CD4-positive, alpha-beta T cell treated with Interleukin-21 for 1 hour (primary cell): ENCODE results near the gene ELF2.
A peak's percentile ranks its signal among the peaks of the same experiment; 100 is the strongest.
"Not testable (repeated sequence)": the region's sequence is repeated elsewhere in the genome, so short reads cannot be mapped to it uniquely, and the experiment has no call there.

Experiments used
- DNase-seq: peaks from one replicate; pipeline ENCODE4 v3.0.0-alpha.2; 2020

The ELF2 gene

DNA sequence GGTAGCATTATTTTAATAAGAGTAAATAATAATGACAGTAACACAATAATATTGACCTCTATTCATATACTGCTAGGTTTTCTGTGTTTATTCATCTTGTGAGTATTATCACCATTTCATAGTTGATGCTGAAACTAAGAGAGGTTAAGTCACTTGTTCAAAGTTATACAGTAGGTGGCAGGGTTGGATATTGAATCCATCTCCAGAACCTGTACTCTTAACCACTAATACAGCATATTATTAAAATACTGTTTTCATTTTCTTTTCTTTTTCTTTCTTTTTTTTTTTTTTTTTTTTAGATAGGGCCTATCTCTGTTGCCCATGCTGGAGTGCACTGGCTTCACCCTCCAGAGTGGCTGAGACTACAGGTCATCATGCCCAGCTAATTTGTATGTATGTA, 7.1 kb upstream of the ELF2 start:
- DNase-seq, result no peak

DNA sequence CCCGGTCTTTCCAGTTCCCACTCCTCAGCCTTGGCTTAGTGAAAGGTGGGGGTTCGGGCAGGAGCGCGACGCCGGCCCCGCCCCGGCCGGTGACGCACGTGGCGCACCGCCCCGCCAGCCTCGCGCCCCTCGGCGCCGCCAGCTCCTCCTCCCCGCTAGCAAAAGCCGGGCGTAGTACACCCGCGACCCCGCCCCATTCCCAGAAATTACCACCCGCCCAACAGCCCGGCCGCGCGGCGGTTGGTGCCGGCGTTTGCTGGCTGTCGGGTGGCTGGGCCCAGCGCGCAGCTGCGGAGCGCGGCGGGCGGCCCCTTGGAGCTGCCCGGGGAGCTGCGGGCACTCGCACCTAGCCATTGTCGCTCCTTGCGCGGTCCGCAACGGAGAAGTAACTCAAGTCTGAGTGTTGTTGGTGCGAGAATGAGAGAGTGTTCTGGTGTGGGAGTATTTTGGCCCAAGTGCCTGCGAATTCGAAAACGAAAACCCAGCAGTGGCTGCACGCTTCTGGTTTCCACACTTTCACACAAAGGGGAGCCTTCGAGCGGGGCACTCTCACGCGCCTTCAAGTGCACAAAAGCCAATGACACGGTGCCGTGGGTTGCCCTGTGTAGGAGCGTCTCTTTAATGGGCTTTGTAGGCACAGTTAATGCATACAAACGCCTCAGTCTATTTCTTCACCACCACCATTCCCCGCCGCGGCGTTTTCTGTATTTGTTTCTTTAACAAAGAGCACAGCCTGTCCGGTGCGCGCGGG, 1.0 kb upstream of the ELF2 start:
- DNase-seq, result peak; percentile 95

DNA sequence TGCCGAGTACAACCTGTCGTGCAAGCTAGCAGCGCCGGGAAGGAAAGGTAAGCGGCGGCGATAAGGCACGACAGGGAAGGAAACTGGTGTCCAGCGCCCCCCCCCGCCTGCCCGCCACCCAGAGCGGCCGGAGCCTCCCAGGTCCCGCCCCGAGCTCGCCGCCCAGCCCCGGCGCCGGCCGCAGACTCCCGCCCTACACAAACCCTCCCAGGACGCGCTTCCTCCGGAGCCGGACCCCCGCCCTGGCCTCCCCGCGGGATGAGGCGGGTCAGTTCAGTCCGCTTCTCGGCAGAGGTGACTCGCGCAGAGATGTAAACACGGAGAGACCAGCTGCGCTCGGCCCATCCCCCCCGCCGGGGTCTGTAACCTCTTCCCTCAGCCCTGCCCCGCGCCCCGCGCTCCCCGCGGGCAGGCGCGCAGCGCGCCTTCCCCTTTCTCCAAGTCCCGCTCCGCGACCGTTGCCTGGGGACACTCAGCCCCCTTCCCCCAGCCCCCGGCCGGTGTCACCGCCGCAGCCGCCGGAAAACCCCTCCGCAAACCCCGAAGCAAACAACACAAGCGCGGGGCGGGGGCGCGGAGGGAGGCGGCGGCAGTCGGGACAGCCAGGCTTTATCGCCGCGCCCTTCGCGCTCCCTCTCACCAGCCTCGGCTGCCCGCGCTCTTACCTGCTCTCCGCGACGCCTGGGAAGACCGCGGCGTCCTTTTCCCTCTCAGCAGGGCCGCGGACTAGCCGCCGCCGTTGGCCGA, 543 bp downstream of the ELF2 start:
- peak; percentile 83 for DNase-seq

DNA sequence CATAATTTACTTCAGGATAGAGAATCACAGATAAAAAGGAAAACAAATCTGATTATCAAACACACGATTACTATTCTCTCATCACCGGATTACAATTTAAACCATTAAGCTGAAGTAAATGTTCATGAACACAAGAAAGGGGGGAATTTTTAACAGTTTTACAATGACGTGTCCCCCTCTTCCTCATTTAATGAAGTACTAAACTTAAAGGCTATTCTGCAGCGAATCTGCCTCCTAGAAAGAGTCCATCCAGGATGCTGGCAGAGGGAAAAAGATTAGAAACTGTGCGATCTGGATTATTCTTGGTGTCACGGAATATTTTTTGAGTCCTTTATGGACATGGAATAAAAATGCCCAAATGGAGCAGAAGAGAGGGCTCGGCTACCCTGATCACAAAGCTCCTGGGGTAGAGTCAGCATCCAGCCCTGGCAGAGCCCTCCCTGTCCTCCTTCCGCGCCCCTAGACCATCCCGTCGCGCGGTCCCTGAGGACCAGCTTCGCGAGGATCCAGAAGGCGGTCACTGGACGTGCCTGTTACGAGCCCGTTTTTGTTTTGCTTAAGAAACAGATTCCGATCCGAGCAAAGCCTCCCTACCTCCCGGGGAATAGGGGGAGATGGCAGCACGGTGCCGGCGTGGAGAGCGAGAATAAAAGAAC, 1.2 kb downstream of the ELF2 start:
- no peak for DNase-seq

DNA sequence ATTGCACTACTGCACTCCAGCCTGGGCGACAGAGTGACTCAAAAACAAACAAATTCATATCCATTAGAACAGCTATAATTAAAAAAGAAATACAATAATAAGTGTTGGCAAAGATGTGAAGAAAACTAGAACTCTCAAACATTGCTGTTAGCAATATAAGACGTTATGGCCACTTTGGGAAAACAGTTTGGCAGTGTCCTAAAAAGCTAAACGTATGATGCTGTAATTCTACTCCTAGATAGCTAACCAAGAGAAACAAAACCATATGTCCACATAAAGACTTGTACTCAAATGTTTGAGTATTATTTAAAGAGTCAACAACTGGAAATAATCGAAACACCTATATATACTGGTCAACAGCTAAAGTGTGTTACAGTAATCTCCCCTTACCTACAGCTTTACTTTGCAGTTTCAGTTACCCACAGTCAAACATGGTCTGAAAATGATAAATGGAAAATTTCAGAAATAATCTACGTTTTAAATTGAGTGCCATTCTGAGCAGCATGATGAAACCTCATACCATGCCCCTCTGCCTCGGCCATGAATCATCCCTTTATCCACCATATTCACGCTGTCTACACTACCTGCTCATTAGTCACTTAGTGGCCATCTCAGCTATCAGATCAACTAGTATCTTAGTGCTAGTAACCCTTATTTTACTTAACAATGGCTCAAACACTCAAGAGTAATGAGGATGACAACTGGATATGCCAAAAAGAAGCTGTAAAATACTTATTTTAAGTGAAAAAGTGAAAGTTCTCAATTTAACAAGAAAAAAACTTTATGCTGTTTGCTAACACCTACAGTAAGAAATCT, 4.9 kb downstream of the ELF2 start:
- no peak for DNase-seq

DNA sequence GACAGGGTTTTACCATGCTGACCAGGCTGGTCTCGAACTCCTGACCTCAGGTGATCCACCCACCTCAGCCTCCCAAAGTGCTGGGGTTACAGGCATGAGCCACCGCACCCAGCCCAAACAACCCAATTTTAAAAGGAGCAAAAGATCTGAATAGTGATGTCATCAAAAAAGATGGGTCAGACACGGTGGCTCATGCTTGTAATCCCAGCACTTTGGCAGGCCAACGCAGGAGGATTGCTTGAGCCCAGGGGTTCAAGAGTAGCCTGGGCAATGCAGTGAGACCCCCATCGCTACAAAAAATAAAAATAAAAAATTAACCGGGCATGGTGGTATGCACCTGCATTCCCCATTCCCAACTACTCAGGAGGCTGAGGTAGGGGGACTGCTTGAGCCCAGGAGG, 6.1 kb downstream of the ELF2 start:
- DNase-seq, result no peak

GRCh38 chr4:139167774-139168444, 9.1 kb downstream of the ELF2 start:
- DNase-seq, result peak; percentile 17

DNA sequence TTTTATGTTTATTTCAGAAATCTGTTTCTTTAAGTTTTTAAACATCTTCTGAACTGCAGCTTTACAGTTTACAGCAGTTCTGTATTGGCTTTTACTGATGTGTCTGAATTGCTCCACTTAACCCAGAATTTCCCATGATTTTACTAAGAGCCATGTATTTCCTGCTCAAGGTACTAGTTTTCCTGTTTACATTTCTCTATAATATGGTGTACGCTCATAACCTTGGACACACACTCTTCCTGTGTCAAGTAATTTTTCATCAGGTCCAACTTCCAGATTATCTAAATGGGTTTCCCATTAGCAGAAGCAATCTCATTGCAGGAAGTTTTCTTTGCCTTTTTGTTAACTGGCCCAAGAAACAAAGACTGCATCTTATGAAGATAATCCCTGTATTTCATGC, 12.3 kb downstream of the ELF2 start:
- DNase-seq, result no peak

GRCh38 chr4:139163806-139164206, 13.2 kb downstream of the ELF2 start:
- no peak for DNase-seq

DNA sequence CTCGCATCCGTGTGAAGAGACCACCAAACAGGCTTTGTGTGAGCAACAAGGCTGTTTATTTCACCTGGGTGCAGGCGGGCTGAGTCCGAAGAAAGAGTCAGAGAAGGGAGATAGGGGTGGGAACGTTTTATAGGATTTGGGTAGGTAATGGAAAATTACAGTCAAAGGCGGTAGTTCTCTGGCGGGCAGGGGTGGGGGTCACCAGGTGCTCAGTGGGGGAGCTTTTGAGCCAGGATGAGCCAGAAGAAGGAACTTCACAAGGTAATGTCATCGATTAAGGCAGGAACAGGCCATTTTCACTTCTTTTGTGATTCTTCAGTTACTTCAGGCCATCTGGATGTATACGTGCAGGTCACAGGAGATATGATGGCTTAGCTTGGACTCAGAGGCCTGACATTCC, 19.0 kb downstream of the ELF2 start:
- not testable (repeated sequence) for DNase-seq

- no peak for DNase-seq
Observed at GRCh38 chr4:139154952-139155557, 22.0 kb downstream of the ELF2 start.

GRCh38 chr4:139154538-139154937, 22.5 kb downstream of the ELF2 start:
- no peak for DNase-seq

DNA sequence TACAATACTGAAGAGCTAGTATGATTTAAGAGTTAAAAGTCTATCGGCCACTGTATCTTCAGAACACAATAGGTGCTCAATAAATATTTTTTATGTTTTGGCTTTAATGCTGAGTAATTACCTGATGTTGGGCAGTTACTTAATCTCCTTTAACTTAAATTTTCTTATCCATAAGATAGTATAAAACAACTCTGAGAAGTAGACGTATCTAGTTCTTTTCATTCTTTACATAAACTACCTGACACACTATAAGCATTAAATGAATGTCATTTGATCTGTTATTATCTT, 22.9 kb downstream of the ELF2 start:
- no peak for DNase-seq

GRCh38 chr4:139153411-139154133, 23.4 kb downstream of the ELF2 start:
- no peak for DNase-seq

DNA sequence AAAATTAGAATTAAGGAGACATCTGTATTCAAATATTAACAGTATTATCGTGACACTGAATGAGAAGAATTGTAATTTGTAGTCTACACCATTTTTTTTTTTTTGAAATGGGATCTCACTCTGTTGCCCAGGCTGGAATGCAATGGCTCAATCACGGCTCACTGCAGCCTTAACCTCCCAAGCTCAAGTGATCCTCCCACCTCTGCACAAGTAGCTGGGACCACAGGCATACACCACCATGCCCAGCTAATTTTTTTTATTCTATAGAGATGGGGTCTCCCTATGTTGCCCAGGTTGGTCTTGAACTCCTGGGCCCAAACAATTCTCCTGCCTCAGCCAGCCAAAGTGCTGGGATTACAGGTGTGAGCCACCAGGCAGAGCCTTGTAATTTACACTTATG, 24.8 kb downstream of the ELF2 start:
- no peak for DNase-seq

GRCh38 chr4:139146926-139147629, 29.9 kb downstream of the ELF2 start:
- DNase-seq, result no peak

GRCh38 chr4:139145552-139145932, 31.5 kb downstream of the ELF2 start:
- no peak for DNase-seq

DNA sequence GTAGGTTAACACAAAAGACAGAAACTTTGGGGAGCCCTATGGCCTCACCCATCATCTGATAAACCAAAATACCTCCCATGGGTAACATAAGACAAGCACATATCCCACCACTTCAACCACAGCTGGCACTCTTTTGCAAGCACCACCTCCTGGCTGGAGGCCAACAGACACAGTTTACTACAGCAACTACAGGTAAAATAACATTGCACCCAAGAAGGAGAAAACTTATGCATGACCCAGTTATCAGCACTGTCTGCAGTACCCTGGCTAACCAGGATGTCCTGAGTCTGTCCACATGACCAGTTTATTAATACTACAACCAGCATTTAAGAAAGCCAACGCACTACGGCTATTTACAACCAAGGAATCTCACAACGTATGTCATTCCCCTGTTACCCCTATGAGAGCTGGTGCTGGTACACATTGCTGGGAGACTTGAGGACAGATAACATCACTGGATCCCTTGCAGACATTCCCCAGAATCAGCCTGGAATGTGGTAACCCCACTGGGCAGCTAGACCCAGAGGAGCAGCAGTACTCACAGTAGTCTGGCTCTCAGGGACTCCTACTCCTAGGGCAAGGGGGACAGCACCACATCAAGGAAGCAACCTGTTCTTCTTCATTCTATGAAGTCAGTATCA, 32.0 kb downstream of the ELF2 start:
- no peak for DNase-seq

GRCh38 chr4:139144161-139144859, 32.7 kb downstream of the ELF2 start:
- no peak for DNase-seq

GRCh38 chr4:139142980-139143379, 34.0 kb downstream of the ELF2 start:
- no peak for DNase-seq
